Hepatocyte (in vitro differentiated cells): Measurements from ENCODE around the gene SPDEF. TPM values are rescaled to one million over a fixed set of nuclear protein-coding genes. Genes with fewer than 3 reads are reported as not detected.

Source experiments
- DNase-seq: peaks from one replicate; pipeline ENCODE4 v3.0.0-alpha.2; 2016; ENCODE audit warnings: low spot score
- H2AFZ ChIP-seq: fragments of 200-600 bp; sonication (generic); 2 replicates; pipeline ENCODE4 v1.6.0; 2016; ENCODE audit warnings: antibody characterized with exemption, mild to moderate bottlenecking
- H3K27ac ChIP-seq: fragments of 200-600 bp; sonication (generic); 2 replicates; pipeline ENCODE4 v1.5.1; 2016; ENCODE audit warnings: mild to moderate bottlenecking
- H3K27me3 ChIP-seq: fragments of 200-600 bp; sonication (generic); 2 replicates; pipeline ENCODE4 v1.6.1; 2016
- H3K36me3 ChIP-seq: fragments of 200-600 bp; sonication (generic); replicated peaks from 2 replicates; pipeline ENCODE4 v1.5.1; 2016; ENCODE audit warnings: low read depth; ENCODE audit not compliant: insufficient read depth
- H3K4me1 ChIP-seq: fragments of 200-600 bp; sonication (generic); 2 replicates; pipeline ENCODE4 v1.5.1; 2016; ENCODE audit warnings: mild to moderate bottlenecking, moderate library complexity; ENCODE audit not compliant: insufficient read depth
- H3K4me2 ChIP-seq: fragments of 200-600 bp; sonication (generic); 2 replicates; pipeline ENCODE4 v1.6.0; 2016
- H3K4me3 ChIP-seq: fragments of 200-600 bp; sonication (generic); 2 replicates; pipeline ENCODE4 v1.5.1; 2016; ENCODE audit warnings: mild to moderate bottlenecking
- H3K79me2 ChIP-seq: fragments of 200-600 bp; sonication (generic); 2 replicates; pipeline ENCODE4 v1.6.0; 2017; ENCODE audit warnings: mild to moderate bottlenecking
- H3K9me2 ChIP-seq: fragments of 200-600 bp; sonication (generic); replicated peaks from 2 replicates; pipeline ENCODE4 v1.6.0; 2017; ENCODE audit warnings: mild to moderate bottlenecking; ENCODE audit not compliant: insufficient read depth
- H3K9me3 ChIP-seq: fragments of 200-600 bp; sonication (generic); 2 replicates; pipeline ENCODE4 v1.5.1; 2016; ENCODE audit warnings: low read depth, mild to moderate bottlenecking
- H4K20me1 ChIP-seq: fragments of 200-600 bp; sonication (generic); 2 replicates; pipeline ENCODE4 v1.6.0; 2016; ENCODE audit warnings: mild to moderate bottlenecking; ENCODE audit not compliant: insufficient read depth, poor library complexity, severe bottlenecking
- EZH2 ChIP-seq: fragments of 200-600 bp; sonication (generic); IDR thresholded peaks from 2 replicates; pipeline ENCODE4 v1.6.1; 2016; ENCODE audit warnings: antibody characterized with exemption, mild to moderate bottlenecking, borderline replicate concordance
- EZH2phosphoT487 ChIP-seq: fragments of 200-600 bp; sonication (generic); IDR thresholded peaks from one replicate; pipeline ENCODE4 v1.6.1; 2018; ENCODE audit warnings: antibody characterized with exemption, mild to moderate bottlenecking, low read depth, moderate library complexity; ENCODE audit not compliant: unreplicated experiment, severe bottlenecking
- WGBS: methylation state at CpG from one replicate; pipeline ENCODE4 v1.1.6; 2016; ENCODE audit warnings: low lambda C conversion rate; ENCODE audit errors: missing lambda C conversion rate; 5-methylcytosine and 5-hydroxymethylcytosine counted together
- polyA plus RNA-seq: library from polyadenylated mRNA; unstranded; fragments of >200 nt; fragmentation: Nextera tagmentation; extraction: Ambion mirVana; gene quantifications from 2 replicates; pipeline ENCODE4 v1.2.1, GENCODE V29; 2016
- total RNA-seq: library from RNA; depleted of rRNA; stranded (reverse); fragments of >200 nt; gene quantifications from 2 replicates; pipeline ENCODE4 v1.2.3, GENCODE V29; 2014
- TF ChIP-seq, protein P1 (sequence below): fragments of 200-600 bp; sonication (generic); IDR thresholded peaks from 2 replicates; pipeline ENCODE4 v1.5.1; 2016; ENCODE audit warnings: antibody characterized with exemption, mild to moderate bottlenecking; ENCODE audit not compliant: poor library complexity

SPDEF gene
- total and polyA plus RNA-seq, 2 experiments from 2014 or later: 0.80 to 1.5 TPM

DNA sequence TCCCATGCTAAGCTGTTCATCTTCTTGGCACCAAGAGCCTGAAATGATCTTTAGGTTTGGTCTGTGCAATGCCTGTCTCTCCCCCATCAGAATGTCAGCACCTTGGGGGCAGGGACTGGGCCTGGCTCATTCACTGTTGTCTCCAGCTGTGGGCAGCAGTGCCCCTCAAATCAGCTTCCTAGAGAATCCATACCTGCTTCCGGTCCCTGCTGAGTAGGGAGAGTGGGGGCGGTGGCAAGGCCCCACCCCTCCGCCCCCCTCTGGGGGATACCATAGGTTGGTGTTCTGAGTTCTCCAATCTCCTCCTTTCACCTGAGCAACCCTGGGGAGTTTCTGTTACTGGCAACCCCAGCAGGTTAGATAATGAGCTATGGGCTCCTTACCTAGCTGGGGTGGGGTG, 19.2 kb upstream of the SPDEF start:
- Histone ChIP-seq H3K4me3 (no peak overlapping the region), H3K27me3 (no peaks in the 10 kb centered on the region), H3K4me1 (no peaks in the 10 kb centered on the region), H3K79me2 (no peaks in the 10 kb centered on the region), H3K27ac (no peak overlapping the region), H3K4me2 (no peak overlapping the region), H3K9me3 (no peaks in the 10 kb centered on the region), H3K36me3 (no peaks in the 10 kb centered on the region), H3K9me2 (no peaks in the 10 kb centered on the region), H2AFZ (no peak overlapping the region), H4K20me1 (no peaks in the 10 kb centered on the region)
- TF ChIP-seq, protein P1, sequence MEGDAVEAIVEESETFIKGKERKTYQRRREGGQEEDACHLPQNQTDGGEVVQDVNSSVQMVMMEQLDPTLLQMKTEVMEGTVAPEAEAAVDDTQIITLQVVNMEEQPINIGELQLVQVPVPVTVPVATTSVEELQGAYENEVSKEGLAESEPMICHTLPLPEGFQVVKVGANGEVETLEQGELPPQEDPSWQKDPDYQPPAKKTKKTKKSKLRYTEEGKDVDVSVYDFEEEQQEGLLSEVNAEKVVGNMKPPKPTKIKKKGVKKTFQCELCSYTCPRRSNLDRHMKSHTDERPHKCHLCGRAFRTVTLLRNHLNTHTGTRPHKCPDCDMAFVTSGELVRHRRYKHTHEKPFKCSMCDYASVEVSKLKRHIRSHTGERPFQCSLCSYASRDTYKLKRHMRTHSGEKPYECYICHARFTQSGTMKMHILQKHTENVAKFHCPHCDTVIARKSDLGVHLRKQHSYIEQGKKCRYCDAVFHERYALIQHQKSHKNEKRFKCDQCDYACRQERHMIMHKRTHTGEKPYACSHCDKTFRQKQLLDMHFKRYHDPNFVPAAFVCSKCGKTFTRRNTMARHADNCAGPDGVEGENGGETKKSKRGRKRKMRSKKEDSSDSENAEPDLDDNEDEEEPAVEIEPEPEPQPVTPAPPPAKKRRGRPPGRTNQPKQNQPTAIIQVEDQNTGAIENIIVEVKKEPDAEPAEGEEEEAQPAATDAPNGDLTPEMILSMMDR: no peak
- TF ChIP-seq EZH2phosphoT487: no peak
- TF ChIP-seq EZH2: no peak
- 78% methylated on average over 3 of the region's 3 CpGs for WGBS
- DNase-seq: no peak

DNA sequence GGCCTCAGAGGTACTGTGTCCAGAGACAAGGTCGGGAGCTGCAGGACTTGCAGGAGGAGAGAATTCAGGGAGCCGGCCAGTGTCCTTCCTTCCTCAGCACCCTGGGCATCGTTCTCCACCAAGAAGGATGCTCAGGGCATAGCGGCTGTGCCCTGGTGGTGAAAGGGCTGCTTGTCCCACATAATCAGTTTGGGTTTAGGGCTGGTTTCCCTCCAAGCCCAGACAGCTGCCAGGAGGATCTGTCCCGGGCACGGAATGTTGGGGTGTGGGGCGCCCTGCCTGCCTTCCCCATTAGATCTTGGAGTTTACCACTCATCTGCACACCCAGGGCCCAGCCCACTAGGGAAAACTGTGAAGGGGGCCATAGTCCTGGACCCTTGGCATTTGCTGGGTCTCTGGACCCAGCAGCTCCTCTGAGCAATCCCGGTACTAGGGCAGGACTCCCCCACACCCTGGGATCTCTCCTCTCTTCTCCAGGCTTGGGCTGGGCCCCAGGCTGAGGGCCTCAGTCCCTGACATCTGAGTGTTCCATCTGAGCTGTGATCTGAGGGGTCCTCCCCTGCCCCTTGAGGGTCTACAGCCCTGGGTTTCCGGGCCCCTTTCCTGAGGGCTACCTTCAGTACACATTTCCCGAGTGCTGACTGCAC, 18.6 kb upstream of the SPDEF start:
- Histone ChIP-seq H3K27me3 (no peaks in the 10 kb centered on the region), H3K4me3 (no peak overlapping the region), H2AFZ (no peak overlapping the region), H3K9me3 (no peaks in the 10 kb centered on the region), H3K9me2 (no peaks in the 10 kb centered on the region), H4K20me1 (no peaks in the 10 kb centered on the region), H3K4me2 (no peak overlapping the region), H3K4me1 (no peaks in the 10 kb centered on the region), H3K36me3 (no peaks in the 10 kb centered on the region), H3K79me2 (no peaks in the 10 kb centered on the region), H3K27ac (no peak overlapping the region)
- no peak for TF ChIP-seq EZH2
- DNase-seq: no peak
- 90% methylated on average over 10 of the region's 10 CpGs for WGBS

DNA sequence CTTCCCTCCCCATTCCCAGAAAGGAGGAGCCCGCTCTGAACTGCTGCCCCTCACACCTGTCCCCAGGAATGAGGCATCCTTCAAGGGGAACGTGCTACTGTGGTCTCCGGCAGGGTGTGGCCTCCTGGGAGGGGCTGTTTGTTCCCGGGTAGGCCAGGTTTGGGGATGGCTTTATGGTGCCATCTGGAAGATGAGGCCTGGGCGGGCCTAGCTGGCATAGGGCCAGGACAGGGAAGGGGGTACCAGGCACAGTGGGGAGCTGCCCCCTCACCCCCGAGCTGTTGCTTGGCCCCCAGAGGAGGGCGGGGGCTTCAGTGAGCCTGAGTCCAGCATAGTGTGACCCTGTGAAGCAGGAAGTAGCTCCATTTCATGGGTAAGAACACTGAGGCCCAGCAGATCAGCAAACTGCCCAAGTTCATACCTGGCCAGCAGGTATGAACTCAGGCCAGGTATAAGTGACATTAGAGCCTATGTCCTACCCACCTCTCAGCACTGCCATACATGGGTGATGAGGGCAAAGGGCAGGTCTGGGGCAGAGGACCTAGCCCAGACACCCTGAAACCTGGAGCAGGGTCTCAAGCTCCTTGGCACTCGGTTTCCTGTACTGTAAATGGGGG, 17.5 kb upstream of the SPDEF start:
- no peaks in the 10 kb centered on the region for H3K9me3 ChIP-seq
- no peaks in the 10 kb centered on the region for H3K27me3 ChIP-seq
- no peaks in the 10 kb centered on the region for H3K36me3 ChIP-seq
- DNase-seq: no peak
- no peaks in the 10 kb centered on the region for H4K20me1 ChIP-seq
- no peak for TF ChIP-seq EZH2
- no peak for TF ChIP-seq EZH2phosphoT487
- TF ChIP-seq, protein P1: no peak
- 87% methylated on average over 8 of the region's 8 CpGs for WGBS
- no peaks in the 10 kb centered on the region for H3K9me2 ChIP-seq
- H3K4me1 ChIP-seq: no peaks in the 10 kb centered on the region
- no peak overlapping the region for H2AFZ ChIP-seq
- H3K79me2 ChIP-seq: no peaks in the 10 kb centered on the region
- no peak overlapping the region for H3K4me2 ChIP-seq
- no peak overlapping the region for H3K27ac ChIP-seq
- no peak overlapping the region for H3K4me3 ChIP-seq

DNA sequence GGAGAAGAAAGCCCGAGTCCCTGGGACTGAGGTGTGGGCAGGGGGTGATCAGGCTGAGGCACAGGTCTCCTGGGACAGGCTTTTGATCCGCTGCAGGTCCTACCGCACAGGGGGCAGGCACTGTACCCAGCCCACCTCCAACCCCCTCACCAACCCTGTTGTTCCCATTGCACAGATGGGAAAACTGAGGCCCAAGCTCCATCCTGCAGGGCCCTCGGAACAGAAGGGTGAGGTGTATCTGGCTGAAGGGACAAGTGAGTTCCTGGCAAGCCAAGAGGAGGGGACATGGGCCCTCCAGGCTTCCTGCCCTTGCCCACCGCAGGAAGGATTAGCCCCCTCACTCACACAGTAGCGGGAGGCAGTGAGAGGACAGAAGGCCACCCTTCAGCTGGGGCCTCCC, 16.5 kb upstream of the SPDEF start:
- Histone ChIP-seq H3K4me3 (no peak overlapping the region), H3K9me2 (no peaks in the 10 kb centered on the region), H3K27me3 (no peaks in the 10 kb centered on the region), H4K20me1 (no peaks in the 10 kb centered on the region), H3K36me3 (no peaks in the 10 kb centered on the region), H3K4me2 (no peak overlapping the region), H3K4me1 (no peaks in the 10 kb centered on the region), H3K27ac (no peak overlapping the region), H2AFZ (no peak overlapping the region), H3K79me2 (no peaks in the 10 kb centered on the region), H3K9me3 (no peaks in the 10 kb centered on the region)
- TF ChIP-seq, protein P1: no peak
- TF ChIP-seq EZH2phosphoT487: no peak
- WGBS: 94% methylated on average over 6 of the region's 6 CpGs
- no peak for DNase-seq
